ENCODE data around the gene PLA2G4A. TPM values are rescaled to one million over a fixed set of nuclear protein-coding genes. Genes with fewer than 3 reads are reported as not detected.

The PLA2G4A gene
- polyA plus RNA-seq, 1 donor (not counting 4 experiments of a cell fraction or from before 2014, with no cell fraction given): 29.2 TPM

DNA sequence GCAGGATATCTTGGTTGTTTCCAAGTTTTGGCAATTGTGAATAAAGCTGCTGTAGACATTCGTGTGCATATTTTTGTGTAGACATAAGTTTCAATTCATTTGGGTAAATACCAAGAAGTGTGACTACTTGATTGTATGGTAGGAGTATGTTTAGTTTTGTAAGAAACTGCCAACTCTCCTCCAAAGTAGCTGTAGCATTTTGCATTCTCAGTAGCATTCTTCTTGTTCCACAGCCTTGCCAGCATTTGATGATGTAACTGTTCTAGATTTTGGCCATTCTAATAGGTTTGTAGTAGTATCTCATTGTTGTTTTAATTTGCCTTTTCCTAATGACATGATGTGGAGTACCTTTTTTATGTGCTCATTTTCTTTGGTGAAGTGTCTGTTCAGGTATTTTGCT is 38.6 kb upstream of the PLA2G4A start:
- Histone ChIP-seq H3K4me2 (ENCODE audit: control insufficient read depth, extremely low read depth, insufficient read depth, low read depth, low read length) (no peak overlapping the region), H3K27ac (ENCODE audit: control insufficient read depth, insufficient read depth, low read length) (no peak overlapping the region), H3K9me3 (ENCODE audit: control insufficient read depth, low read depth, low read length) (no peaks in the 10 kb centered on the region), H3K4me3 (ENCODE audit: control insufficient read depth in 2 of 3, extremely low read depth in 1 of 3, insufficient read depth in 2 of 3, low read depth in 1 of 3, low read length in 3 of 3) (no peak overlapping the region), H3K79me2 (ENCODE audit: control insufficient read depth, insufficient read depth, low read length) (no peaks in the 10 kb centered on the region), H3K27me3 (ENCODE audit: control insufficient read depth, extremely low read depth, insufficient read depth, low read length) (no peaks in the 10 kb centered on the region), H3K4me1 (ENCODE audit: control insufficient read depth, extremely low read depth, insufficient read depth, low read length) (no peaks in the 10 kb centered on the region), H3K36me3 (ENCODE audit: control insufficient read depth in 2 of 2, extremely low read depth in 1 of 2, insufficient read depth in 2 of 2, low read length in 2 of 2) (no peaks in the 10 kb centered on the region), H2AFZ (ENCODE audit: control insufficient read depth, low read length) (no peak overlapping the region), H3K9ac (ENCODE audit: control insufficient read depth, extremely low read depth, insufficient read depth, low read length) (no peak overlapping the region), H3K9me1 (ENCODE audit: control insufficient read depth, extremely low read depth, insufficient read depth, low read length) (no peaks in the 10 kb centered on the region), H4K20me1 (ENCODE audit: control insufficient read depth, extremely low read depth, insufficient read depth, low read length) (no peaks in the 10 kb centered on the region)
- TF ChIP-seq, protein P1, sequence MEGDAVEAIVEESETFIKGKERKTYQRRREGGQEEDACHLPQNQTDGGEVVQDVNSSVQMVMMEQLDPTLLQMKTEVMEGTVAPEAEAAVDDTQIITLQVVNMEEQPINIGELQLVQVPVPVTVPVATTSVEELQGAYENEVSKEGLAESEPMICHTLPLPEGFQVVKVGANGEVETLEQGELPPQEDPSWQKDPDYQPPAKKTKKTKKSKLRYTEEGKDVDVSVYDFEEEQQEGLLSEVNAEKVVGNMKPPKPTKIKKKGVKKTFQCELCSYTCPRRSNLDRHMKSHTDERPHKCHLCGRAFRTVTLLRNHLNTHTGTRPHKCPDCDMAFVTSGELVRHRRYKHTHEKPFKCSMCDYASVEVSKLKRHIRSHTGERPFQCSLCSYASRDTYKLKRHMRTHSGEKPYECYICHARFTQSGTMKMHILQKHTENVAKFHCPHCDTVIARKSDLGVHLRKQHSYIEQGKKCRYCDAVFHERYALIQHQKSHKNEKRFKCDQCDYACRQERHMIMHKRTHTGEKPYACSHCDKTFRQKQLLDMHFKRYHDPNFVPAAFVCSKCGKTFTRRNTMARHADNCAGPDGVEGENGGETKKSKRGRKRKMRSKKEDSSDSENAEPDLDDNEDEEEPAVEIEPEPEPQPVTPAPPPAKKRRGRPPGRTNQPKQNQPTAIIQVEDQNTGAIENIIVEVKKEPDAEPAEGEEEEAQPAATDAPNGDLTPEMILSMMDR (optimal IDR thresholded peaks at IDR 0.05 in 1 of 3, IDR thresholded peaks at IDR 0.05 in 1 of 3, conservative IDR thresholded peaks at IDR 0.05 in 1 of 3; ENCODE audit: extremely low read depth in 1 of 3, insufficient read depth in 2 of 3, low read length in 3 of 3): no peak
- DNase-seq (ENCODE audit: low read depth, low spot score) (no peak), FAIRE-seq (no peak)
- dilution Hi-C loops (cut with MboI; ENCODE audit: extremely low pct_ligation_motif_present, low sequenced_read_pairs): no loop called here

DNA sequence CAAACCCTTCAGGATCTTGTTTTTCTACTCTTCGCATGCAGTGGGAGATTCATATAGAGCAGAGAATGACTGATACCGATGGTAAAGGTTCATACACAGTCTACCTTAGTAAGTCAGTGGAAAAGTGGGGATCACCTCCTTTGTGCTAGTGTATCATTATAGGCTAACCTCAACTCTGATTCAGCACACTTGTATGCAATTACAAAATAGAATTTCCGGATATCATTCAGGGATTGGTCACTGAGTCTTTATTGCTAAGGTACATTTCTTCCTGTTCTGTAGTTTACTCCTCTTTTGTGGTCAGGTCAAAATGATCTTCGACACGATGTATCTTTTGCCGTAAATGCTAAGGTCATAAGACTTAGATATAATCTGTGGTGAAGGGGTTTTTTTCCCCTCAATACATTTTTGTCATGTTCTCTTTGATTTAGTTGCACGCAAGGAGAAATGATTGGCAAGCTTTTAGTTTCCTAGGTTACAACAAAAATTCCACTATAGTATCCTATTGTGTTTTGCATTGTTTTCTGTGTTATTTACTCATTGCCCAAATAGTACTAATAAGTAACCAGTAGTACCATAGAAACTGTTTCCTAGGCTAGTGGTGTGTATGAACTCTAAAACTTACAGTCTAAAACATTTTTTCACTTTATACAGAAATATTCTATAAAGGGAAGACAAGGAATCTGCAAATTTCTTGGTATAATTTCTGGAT is 35.7 kb upstream of the PLA2G4A start:
- no peak overlapping the region for H3K27ac ChIP-seq (ENCODE audit: control insufficient read depth, insufficient read depth, low read length)
- H3K36me3 ChIP-seq (ENCODE audit: control insufficient read depth in 2 of 2, extremely low read depth in 1 of 2, insufficient read depth in 2 of 2, low read length in 2 of 2): no peaks in the 10 kb centered on the region
- no peaks in the 10 kb centered on the region for H3K4me1 ChIP-seq (ENCODE audit: control insufficient read depth, extremely low read depth, insufficient read depth, low read length)
- H3K4me2 ChIP-seq (ENCODE audit: control insufficient read depth, extremely low read depth, insufficient read depth, low read depth, low read length): no peak overlapping the region
- no peaks in the 10 kb centered on the region for H4K20me1 ChIP-seq (ENCODE audit: control insufficient read depth, extremely low read depth, insufficient read depth, low read length)
- no peak overlapping the region for H3K9ac ChIP-seq (ENCODE audit: control insufficient read depth, extremely low read depth, insufficient read depth, low read length)
- no peak overlapping the region for H2AFZ ChIP-seq (ENCODE audit: control insufficient read depth, low read length)
- H3K27me3 ChIP-seq (ENCODE audit: control insufficient read depth, extremely low read depth, insufficient read depth, low read length): no peaks in the 10 kb centered on the region
- no peak overlapping the region for H3K4me3 ChIP-seq (ENCODE audit: control insufficient read depth in 2 of 3, extremely low read depth in 1 of 3, insufficient read depth in 2 of 3, low read depth in 1 of 3, low read length in 3 of 3)
- no peaks in the 10 kb centered on the region for H3K9me3 ChIP-seq (ENCODE audit: control insufficient read depth, low read depth, low read length)
- DNase-seq (ENCODE audit: low read depth, low spot score) (no peak), FAIRE-seq (peak; percentile 63)
- no peaks in the 10 kb centered on the region for H3K79me2 ChIP-seq (ENCODE audit: control insufficient read depth, insufficient read depth, low read length)
- no peaks in the 10 kb centered on the region for H3K9me1 ChIP-seq (ENCODE audit: control insufficient read depth, extremely low read depth, insufficient read depth, low read length)
- dilution Hi-C loops (cut with MboI; ENCODE audit: extremely low pct_ligation_motif_present, low sequenced_read_pairs): no loop called here
- no peak for TF ChIP-seq EZH2 (IDR thresholded peaks at IDR 0.05; ENCODE audit: low read length)
- TF ChIP-seq, protein P1 (optimal IDR thresholded peaks at IDR 0.05 in 1 of 3, IDR thresholded peaks at IDR 0.05 in 1 of 3, conservative IDR thresholded peaks at IDR 0.05 in 1 of 3; ENCODE audit: extremely low read depth in 1 of 3, insufficient read depth in 2 of 3, low read length in 3 of 3): no peak

All from keratinocyte (primary cell).